ENCODE data around the gene NECAB3. TPM values are rescaled to one million over a fixed set of nuclear protein-coding genes. Genes with fewer than 3 reads are reported as not detected.

The NECAB3 gene
- total RNA-seq, 1 donor: 4.6 TPM

Other genes with a start within 250 kb of the NECAB3 start
- gene SNTA1, start 230.7 kb downstream of the NECAB3 start, total RNA-seq: 2.9 TPM
- 8.9 TPM for gene CBFA2T2, start 184.3 kb downstream of the NECAB3 start, total RNA-seq
- 0.21 TPM for gene C20orf144, start 12.1 kb downstream of the NECAB3 start, total RNA-seq
- 0.42 TPM for gene ACTL10, start 7.5 kb downstream of the NECAB3 start, total RNA-seq
- gene E2F1, start 12.0 kb upstream of the NECAB3 start, total RNA-seq: 2.0 TPM
- gene PXMP4, start 45.9 kb upstream of the NECAB3 start, total RNA-seq: 2.4 TPM
- gene ZNF341, start 57.6 kb upstream of the NECAB3 start, total RNA-seq: 0.73 TPM
- gene CHMP4B, start 136.9 kb upstream of the NECAB3 start, total RNA-seq: 67.0 TPM